C4-2B (cell line): ENCODE measurements around the gene EFHB.
A peak's percentile ranks its signal among the peaks of the same experiment; 100 is the strongest.

Experiments used
- H3K27ac ChIP-seq: fragments of 450-650 bp; 2 replicates; pipeline ENCODE4 v1.5.1; 2017
- ZFX ChIP-seq: fragments of 450-650 bp; IDR thresholded peaks from 2 replicates; pipeline ENCODE4 v1.6.1; 2017
- TF ChIP-seq, protein P1 (sequence below): fragments of 450-650 bp; conservative IDR thresholded peaks from 2 replicates; pipeline ENCODE4 v1.5.1; 2017; ENCODE audit warnings: mild to moderate bottlenecking

EFHB gene

DNA sequence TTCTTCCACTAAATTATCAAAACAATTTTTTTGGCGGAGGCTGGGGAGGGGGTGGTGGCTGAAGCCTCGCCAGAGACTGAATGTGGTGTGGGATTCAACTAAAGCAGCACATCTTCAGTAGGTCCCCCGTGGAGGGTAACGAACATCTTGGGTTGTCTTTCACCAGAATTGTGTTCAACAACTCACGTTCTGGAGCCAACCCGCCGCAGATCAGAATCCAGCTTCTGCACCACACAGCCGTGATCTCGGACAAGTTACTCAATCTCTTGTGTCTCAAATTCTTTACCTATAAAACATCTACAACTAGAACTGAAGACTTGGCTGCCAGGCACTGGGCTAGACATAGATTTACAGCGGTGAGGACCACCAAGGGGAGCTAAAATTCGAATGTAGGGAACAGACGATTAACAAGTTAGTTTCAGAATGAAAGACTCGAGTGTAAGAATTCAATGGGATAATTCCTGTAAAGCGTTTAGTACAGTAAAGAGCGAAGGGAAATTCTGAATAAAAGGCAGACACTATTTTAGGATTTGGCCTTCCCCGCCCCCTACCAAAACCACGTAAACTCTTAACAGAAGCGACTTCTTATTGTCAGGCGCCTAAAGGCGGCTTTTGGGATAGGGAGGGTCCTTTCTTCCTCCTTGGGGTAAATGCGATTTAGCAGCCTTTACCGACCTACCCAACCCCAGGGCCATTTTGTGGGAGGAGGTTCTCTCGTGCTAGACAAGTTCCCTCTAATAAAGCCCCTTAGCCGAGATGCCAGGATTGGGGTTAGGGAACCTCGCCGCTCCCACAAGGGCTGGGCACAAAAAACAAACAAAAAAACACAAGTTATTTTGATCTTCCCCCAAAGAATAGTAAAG lies 12.2 kb upstream of the EFHB start:
- no peak for TF ChIP-seq ZFX
- TF ChIP-seq, protein P1, sequence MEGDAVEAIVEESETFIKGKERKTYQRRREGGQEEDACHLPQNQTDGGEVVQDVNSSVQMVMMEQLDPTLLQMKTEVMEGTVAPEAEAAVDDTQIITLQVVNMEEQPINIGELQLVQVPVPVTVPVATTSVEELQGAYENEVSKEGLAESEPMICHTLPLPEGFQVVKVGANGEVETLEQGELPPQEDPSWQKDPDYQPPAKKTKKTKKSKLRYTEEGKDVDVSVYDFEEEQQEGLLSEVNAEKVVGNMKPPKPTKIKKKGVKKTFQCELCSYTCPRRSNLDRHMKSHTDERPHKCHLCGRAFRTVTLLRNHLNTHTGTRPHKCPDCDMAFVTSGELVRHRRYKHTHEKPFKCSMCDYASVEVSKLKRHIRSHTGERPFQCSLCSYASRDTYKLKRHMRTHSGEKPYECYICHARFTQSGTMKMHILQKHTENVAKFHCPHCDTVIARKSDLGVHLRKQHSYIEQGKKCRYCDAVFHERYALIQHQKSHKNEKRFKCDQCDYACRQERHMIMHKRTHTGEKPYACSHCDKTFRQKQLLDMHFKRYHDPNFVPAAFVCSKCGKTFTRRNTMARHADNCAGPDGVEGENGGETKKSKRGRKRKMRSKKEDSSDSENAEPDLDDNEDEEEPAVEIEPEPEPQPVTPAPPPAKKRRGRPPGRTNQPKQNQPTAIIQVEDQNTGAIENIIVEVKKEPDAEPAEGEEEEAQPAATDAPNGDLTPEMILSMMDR, result no peak
- peak overlapping the region; percentile 87 for H3K27ac ChIP-seq

GRCh38 chr3:19945534-19945933 lies 11.5 kb upstream of the EFHB start:
- no peak overlapping the region for H3K27ac ChIP-seq
- TF ChIP-seq ZFX, result no peak
- TF ChIP-seq, protein P1, result no peak

DNA sequence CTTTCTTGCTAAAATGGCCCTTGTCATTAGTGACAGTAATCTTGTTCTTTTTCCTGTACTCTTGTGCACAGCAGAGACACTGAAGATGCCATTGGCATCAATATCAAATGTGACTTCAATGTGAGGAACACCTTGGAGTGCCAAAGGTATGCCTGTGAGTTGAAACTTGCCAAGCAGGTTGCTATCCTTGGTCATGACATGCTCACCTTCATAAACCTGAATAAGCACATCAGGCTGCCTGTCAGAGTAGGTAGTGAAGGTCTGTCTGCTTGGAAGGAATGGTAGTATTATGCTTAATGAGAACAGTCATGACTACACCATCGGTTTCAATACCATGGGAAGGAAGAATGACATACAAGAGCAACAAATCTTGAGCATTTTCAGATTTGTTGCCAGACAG lies 6.6 kb upstream of the EFHB start:
- no peak for TF ChIP-seq ZFX
- TF ChIP-seq, protein P1, result no peak

GRCh38 chr3:19938295-19938627 lies 4.2 kb upstream of the EFHB start:
- no peak for TF ChIP-seq ZFX
- TF ChIP-seq, protein P1, result no peak
- no peak overlapping the region for H3K27ac ChIP-seq

More for the DNA sequence above, 6.6 kb upstream of the EFHB start:
- no peak overlapping the region for H3K27ac ChIP-seq

GRCh38 chr3:19937459-19938294 lies 3.7 kb upstream of the EFHB start:
- H3K27ac ChIP-seq, result no peak overlapping the region
- no peak for TF ChIP-seq ZFX
- TF ChIP-seq, protein P1, result no peak

- TF ChIP-seq, protein P1, result no peak
- H3K27ac ChIP-seq, result no peak overlapping the region
Observed at GRCh38 chr3:19932422-19932821, 1.6 kb downstream of the EFHB start.

DNA sequence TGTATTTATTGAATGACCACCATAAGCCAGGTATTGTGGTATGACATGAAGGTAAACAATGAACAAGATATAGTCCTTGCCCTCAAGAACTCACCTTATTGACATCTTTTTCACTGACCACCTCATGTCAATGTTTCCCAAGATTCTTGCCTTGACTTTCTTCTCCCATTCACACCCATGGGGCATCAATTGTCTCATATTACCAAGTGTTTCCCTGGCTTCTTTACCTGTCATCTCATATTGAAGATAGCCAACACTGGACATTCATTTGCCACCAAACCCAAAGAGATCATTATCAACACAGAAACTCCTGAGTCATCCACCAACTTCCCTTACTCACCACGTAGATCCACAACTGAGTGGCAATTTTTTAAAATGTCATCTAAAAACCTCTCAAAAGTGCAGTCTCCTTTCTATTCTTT lies 2.2 kb downstream of the EFHB start:
- H3K27ac ChIP-seq, result no peak overlapping the region
- no peak for TF ChIP-seq ZFX
